HCT116 (cell line): ENCODE measurements around the gene EML2. TPM values are rescaled to one million over a fixed set of nuclear protein-coding genes. Genes with fewer than 3 reads are reported as not detected.

Source experiments
- ATAC-seq: fragments of 200-7000 bp; cut with Tn5 transposase; 2 replicates; pipeline ENCODE4 v1.9.1; 2020; ENCODE audit warnings: mild to moderate bottlenecking, moderate library complexity
- BruUV-seq: library from RNA; stranded (reverse); fragments of 400-500 nt; replicated peaks from 2 replicates; lab custom pipeline; 2021; lab: Mats Ljungman, UMichigan
- CTCF ChIA-PET: fragments of 300-600 bp; sonication (Branson Sonifier 250); formaldehyde crosslinking; loops from one replicate; lab custom pipeline; 2021; ENCODE audit warnings: antibody characterized with exemption; lab: Charles Lee
- POLR2A ChIA-PET: fragments of 300-600, 350-600 bp; sonication (Branson Sonifier 250); formaldehyde crosslinking; loops from one replicate; lab custom pipeline; 2021; ENCODE audit warnings: antibody characterized with exemption; lab: Charles Lee
- RAD21 ChIA-PET, 2 experiments: fragments of 300-600 bp; sonication (Branson Sonifier 250); formaldehyde crosslinking; loops; one replicate each; lab custom pipeline; 2023; ENCODE audit warnings: low total read pairs in 2 of 2; ENCODE audit not compliant: uncharacterized antibody in 2 of 2, unreplicated experiment in 2 of 2, low non-redundant PET in 1 of 2; lab: Charles Lee
- DNase-seq: peaks from one replicate; pipeline ENCODE4 v3.0.0-alpha.2; 2010; ENCODE audit warnings: low read depth, low spot score
- H2AFZ ChIP-seq: fragments of 200-600 bp; shearing (Covaris generic), sonication (generic); 2 replicates; pipeline ENCODE4 v1.6.1; 2017; ENCODE audit warnings: low read depth, mixed run types, mixed read lengths, antibody characterized with exemption, low read length; ENCODE audit not compliant: poor library complexity, severe bottlenecking
- H3K27ac ChIP-seq: 2 replicates; pipeline ENCODE4 v1.5.1; 2012; ENCODE audit warnings: low read depth, low read length
- H3K27me3 ChIP-seq: fragments of 200-600 bp; sonication (generic); 2 replicates; pipeline ENCODE4 v1.6.1; 2016; ENCODE audit warnings: mixed run types, low read length, mixed read lengths; ENCODE audit not compliant: insufficient read depth
- H3K36me3 ChIP-seq, 2 experiments: fragments of 200-500 bp in 1 of 2; fragments of 200-600 bp in 1 of 2; sonication (Bioruptor generic) in 1 of 2; sonication (generic) in 1 of 2; 2 replicates each; pipeline versions ENCODE4 v1.5.1 to v1.6.1; 2014 to 2016; ENCODE audit warnings: low read length in 2 of 2, inconsistent platforms in 1 of 2, mixed read lengths in 1 of 2, mixed run types in 1 of 2; ENCODE audit not compliant: insufficient read depth in 2 of 2, control insufficient read depth in 1 of 2
- H3K4me1 ChIP-seq, 2 experiments: fragments of 200-600 bp in 1 of 2; sonication (generic) in 1 of 2; 2 replicates each; pipeline versions ENCODE4 v1.5.1 to v1.6.1; 2012 to 2017; ENCODE audit warnings: low read length in 2 of 2, inconsistent platforms in 1 of 2, mild to moderate bottlenecking in 1 of 2, mixed read lengths in 1 of 2, mixed run types in 1 of 2, moderate library complexity in 1 of 2; ENCODE audit not compliant: insufficient read depth in 2 of 2, control insufficient read depth in 1 of 2
- H3K4me2 ChIP-seq: fragments of 200-600 bp; sonication (generic); 2 replicates; pipeline ENCODE4 v1.6.1; 2017; ENCODE audit warnings: mixed run types, low read length, mixed read lengths
- H3K4me3 ChIP-seq, 2 experiments: fragments of 200-600 bp in 1 of 2; sonication (generic) in 1 of 2; replicated peaks in 1 of 2; 2 replicates each; pipeline ENCODE4 v1.5.1; 2011 to 2016; ENCODE audit warnings: low read length in 2 of 2, control low read depth in 1 of 2, low read depth in 1 of 2, mild to moderate bottlenecking in 1 of 2, mixed read lengths in 1 of 2, mixed run types in 1 of 2
- H3K79me2 ChIP-seq: fragments of 200-600 bp; sonication (generic); 2 replicates; pipeline ENCODE4 v1.6.1; 2017; ENCODE audit warnings: mild to moderate bottlenecking, mixed run types, low read length, moderate library complexity, mixed read lengths; ENCODE audit not compliant: insufficient read depth
- H3K9ac ChIP-seq: fragments of 200-600 bp; sonication (generic); 2 replicates; pipeline ENCODE4 v1.6.1; 2016; ENCODE audit warnings: low read length, mixed read lengths
- H3K9me2 ChIP-seq: fragments of 200-600 bp; sonication (generic), shearing (Covaris generic); 2 replicates; pipeline ENCODE4 v1.6.1; 2017; ENCODE audit warnings: mixed run types, mild to moderate bottlenecking, moderate library complexity; ENCODE audit not compliant: insufficient read depth
- H3K9me3 ChIP-seq, 2 experiments: fragments of 200-500 bp in 1 of 2; fragments of 200-600 bp in 1 of 2; sonication (Bioruptor generic) in 1 of 2; sonication (generic) in 1 of 2; 2 replicates each; pipeline ENCODE4 v1.6.1; 2014 to 2017; ENCODE audit warnings: low read length in 2 of 2, mixed read lengths in 2 of 2, inconsistent platforms in 1 of 2, low read depth in 1 of 2, mild to moderate bottlenecking in 1 of 2, mixed run types in 1 of 2, moderate library complexity in 1 of 2; ENCODE audit not compliant: control insufficient read depth in 1 of 2, insufficient read depth in 1 of 2
- H4K20me1 ChIP-seq: fragments of 200-600 bp; sonication (generic), shearing (Covaris generic); 2 replicates; pipeline ENCODE4 v1.6.1; 2017; ENCODE audit warnings: mixed run types, mild to moderate bottlenecking, moderate library complexity; ENCODE audit not compliant: insufficient read depth
- ATF3 ChIP-seq: IDR thresholded peaks from 2 replicates; pipeline ENCODE4 v1.6.1; 2012
- CBX3 ChIP-seq: IDR thresholded peaks from 2 replicates; pipeline ENCODE4 v1.6.1; 2012; ENCODE audit warnings: low read depth
- CEBPB ChIP-seq: IDR thresholded peaks from 2 replicates; pipeline ENCODE4 v1.6.1; 2012; ENCODE audit warnings: low read depth
- EGR1 ChIP-seq: IDR thresholded peaks from 2 replicates; pipeline ENCODE4 v1.6.1; 2012; ENCODE audit warnings: low read depth
- EZH2 ChIP-seq: fragments of 200-600 bp; sonication (generic); IDR thresholded peaks from 2 replicates; pipeline ENCODE4 v1.6.1; 2017; ENCODE audit warnings: antibody characterized with exemption, mixed run types
- EZH2phosphoT487 ChIP-seq: fragments of 200-600 bp; IDR thresholded peaks from 2 replicates; pipeline ENCODE4 v1.6.1; 2018; ENCODE audit warnings: antibody characterized with exemption, borderline replicate concordance
- POLR2AphosphoS5 ChIP-seq: IDR thresholded peaks from 2 replicates; pipeline ENCODE4 v1.6.1; 2011; ENCODE audit warnings: mild to moderate bottlenecking, low read depth, low read length, moderate library complexity
- RAD21 ChIP-seq: IDR thresholded peaks from 2 replicates; pipeline ENCODE4 v1.6.1; 2012; ENCODE audit warnings: low read depth, mild to moderate bottlenecking
- REST ChIP-seq: IDR thresholded peaks from 2 replicates; pipeline ENCODE4 v1.6.1; 2012; ENCODE audit warnings: low read depth
- SIN3A ChIP-seq: IDR thresholded peaks from 2 replicates; pipeline ENCODE4 v1.6.1; 2012; ENCODE audit warnings: low read depth
- SP1 ChIP-seq: IDR thresholded peaks from 2 replicates; pipeline ENCODE4 v1.6.1; 2012; ENCODE audit warnings: low read depth
- SRF ChIP-seq: IDR thresholded peaks from 2 replicates; pipeline ENCODE4 v1.6.1; 2012; ENCODE audit warnings: low read depth
- TCF7L2 ChIP-seq: IDR thresholded peaks from 2 replicates; pipeline ENCODE4 v1.7.0; 2011; ENCODE audit warnings: borderline replicate concordance, inconsistent platforms; ENCODE audit not compliant: insufficient read depth, insufficient read length; ENCODE audit errors: extremely low read depth
- ZBTB33 ChIP-seq: IDR thresholded peaks from 2 replicates; pipeline ENCODE4 v1.6.1; 2011; ENCODE audit warnings: mild to moderate bottlenecking, low read length, moderate library complexity; ENCODE audit not compliant: insufficient replicate concordance; ENCODE audit errors: extremely low read depth
- ZFX ChIP-seq: fragments of 450-650 bp; IDR thresholded peaks from 2 replicates; pipeline ENCODE4 v1.6.1; 2017
- intact Hi-C: fragments of 100-400 bp; cut with micrococcal nuclease; formaldehyde crosslinking; loops from 2 replicates; pipeline ENCODE4 v1.10.0; 2022
- total RNA-seq: library from RNA; stranded (reverse); gene quantifications from one replicate; pipeline ENCODE4 v1.2.1, GENCODE V29; 2021; ENCODE audit not compliant: unreplicated experiment
- TF ChIP-seq, protein P1 (sequence below), 3 experiments: fragments of 200-600 bp in 1 of 3; sonication (generic) in 1 of 3; IDR thresholded peaks in 2 of 3; conservative IDR thresholded peaks in 1 of 3; 2 replicates each; pipeline ENCODE4 v1.5.1; 2012 to 2017; ENCODE audit warnings: low read depth in 2 of 3, low read length in 2 of 3, antibody characterized with exemption in 1 of 3, borderline replicate concordance in 1 of 3, control low read depth in 1 of 3, mild to moderate bottlenecking in 1 of 3, mixed read lengths in 1 of 3, mixed run types in 1 of 3, moderate library complexity in 1 of 3; ENCODE audit not compliant: insufficient read depth in 1 of 3

Gene EML2
- total RNA-seq, 1 experiment from 2014 or later = 131 TPM

DNA sequence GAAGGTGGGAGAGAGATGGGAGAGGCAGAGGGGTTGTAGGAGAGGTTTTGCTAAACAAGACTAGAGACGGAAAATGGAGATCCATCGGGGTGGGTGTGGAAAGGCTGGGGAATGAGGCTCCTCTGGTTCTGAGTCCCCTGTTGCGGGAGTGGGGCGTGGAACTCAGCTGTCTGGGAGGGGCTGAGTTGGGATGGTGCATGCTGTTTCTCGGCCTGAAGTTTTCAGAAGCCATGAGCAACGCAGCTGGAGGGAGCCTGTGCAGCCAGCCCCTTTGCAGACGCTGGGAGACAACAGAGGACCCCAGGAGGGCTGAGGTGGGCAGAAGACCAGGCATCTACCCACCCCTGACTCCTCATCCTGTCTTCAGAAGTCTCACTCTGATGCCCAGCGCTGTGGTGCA, 21.4 kb upstream of the EML2 start:
- no peak overlapping the region for H3K27ac ChIP-seq
- no peaks in the 10 kb centered on the region for H3K27me3 ChIP-seq
- no peak overlapping the region for H3K4me3 ChIP-seq
- no peak overlapping the region for H3K9ac ChIP-seq
- DNase-seq (no peak), ATAC-seq (no peak)
- H3K9me2 ChIP-seq = no peaks in the 10 kb centered on the region
- no TSS peak for BruUV-seq
- intact Hi-C loops = no loop called here
- no peaks in the 10 kb centered on the region for H3K79me2 ChIP-seq
- RAD21 ChIA-PET = no interaction called here
- no peaks in the 10 kb centered on the region for H4K20me1 ChIP-seq
- no peak for TF ChIP-seq EZH2
- TF ChIP-seq SP1 = no peak
- no peak for TF ChIP-seq SRF
- TF ChIP-seq POLR2AphosphoS5 = no peak
- TF ChIP-seq ZFX = no peak
- TF ChIP-seq CEBPB = no peak
- TF ChIP-seq SIN3A = no peak
- no peak for TF ChIP-seq EGR1
- TF ChIP-seq CBX3 = no peak
- TF ChIP-seq RAD21 = no peak
- no peak for TF ChIP-seq TCF7L2
- TF ChIP-seq ZBTB33 = no peak
- no peak for TF ChIP-seq REST
- no peak for TF ChIP-seq EZH2phosphoT487
- TF ChIP-seq, protein P1, sequence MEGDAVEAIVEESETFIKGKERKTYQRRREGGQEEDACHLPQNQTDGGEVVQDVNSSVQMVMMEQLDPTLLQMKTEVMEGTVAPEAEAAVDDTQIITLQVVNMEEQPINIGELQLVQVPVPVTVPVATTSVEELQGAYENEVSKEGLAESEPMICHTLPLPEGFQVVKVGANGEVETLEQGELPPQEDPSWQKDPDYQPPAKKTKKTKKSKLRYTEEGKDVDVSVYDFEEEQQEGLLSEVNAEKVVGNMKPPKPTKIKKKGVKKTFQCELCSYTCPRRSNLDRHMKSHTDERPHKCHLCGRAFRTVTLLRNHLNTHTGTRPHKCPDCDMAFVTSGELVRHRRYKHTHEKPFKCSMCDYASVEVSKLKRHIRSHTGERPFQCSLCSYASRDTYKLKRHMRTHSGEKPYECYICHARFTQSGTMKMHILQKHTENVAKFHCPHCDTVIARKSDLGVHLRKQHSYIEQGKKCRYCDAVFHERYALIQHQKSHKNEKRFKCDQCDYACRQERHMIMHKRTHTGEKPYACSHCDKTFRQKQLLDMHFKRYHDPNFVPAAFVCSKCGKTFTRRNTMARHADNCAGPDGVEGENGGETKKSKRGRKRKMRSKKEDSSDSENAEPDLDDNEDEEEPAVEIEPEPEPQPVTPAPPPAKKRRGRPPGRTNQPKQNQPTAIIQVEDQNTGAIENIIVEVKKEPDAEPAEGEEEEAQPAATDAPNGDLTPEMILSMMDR (IDR thresholded peaks at IDR 0.05 in 2 of 3, conservative IDR thresholded peaks at IDR 0.05 in 1 of 3; ENCODE audit: borderline replicate concordance in 1 of 3, insufficient read depth in 1 of 3, low read depth in 2 of 3, low read length in 2 of 3) = no peak
- TF ChIP-seq ATF3 = no peak
- H3K9me3 ChIP-seq = no peaks in the 10 kb centered on the region
- POLR2A ChIA-PET = interaction anchor here (1.4 kb wide), 1 partner anchor 10 kb away, joined by 5 read pairs; no protein-coding TSS in a partner anchor
- CTCF ChIA-PET = no interaction called here
- no peaks in the 10 kb centered on the region for H3K36me3 ChIP-seq
- H3K4me2 ChIP-seq = no peak overlapping the region
- no peaks in the 10 kb centered on the region for H3K4me1 ChIP-seq
- H2AFZ ChIP-seq = no peak overlapping the region
